Fibroblast of lung (primary cell): ENCODE measurements around the gene ETV1.

Experiments used
- EZH2 ChIP-seq: IDR thresholded peaks from 2 replicates; pipeline ENCODE4 v1.5.1; 2012; ENCODE audit warnings: low read length, control low read depth, mild to moderate bottlenecking; ENCODE audit errors: missing control alignments
- TF ChIP-seq, protein P1 (sequence below), 2 donors: IDR thresholded peaks in 1 of 2; conservative IDR thresholded peaks in 1 of 2; 1 replicate in 1 of 2; 2 replicates in 1 of 2; pipeline ENCODE4 v1.5.1; 2011 to 2012; ENCODE audit warnings: low read length in 2 of 2, control low read depth in 1 of 2, inconsistent platforms in 1 of 2, low read depth in 1 of 2, mild to moderate bottlenecking in 1 of 2

DNA sequence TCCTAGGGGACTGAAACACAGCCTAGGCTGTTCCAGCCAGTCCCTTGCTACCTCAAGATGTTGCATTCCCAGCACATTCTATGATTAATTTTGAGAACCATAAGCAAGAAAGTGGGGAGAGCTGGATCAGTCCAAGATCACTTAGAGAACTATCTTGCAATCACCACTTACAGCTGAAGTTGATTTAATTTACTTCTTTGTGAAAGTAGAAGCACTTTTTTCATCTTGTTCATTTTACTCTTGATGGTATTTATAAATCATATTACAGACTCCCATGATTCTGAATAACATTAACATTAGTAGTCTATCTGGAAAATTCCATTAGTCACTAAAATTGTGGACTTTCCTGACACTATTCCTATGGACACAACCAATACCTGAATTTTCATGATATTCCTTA lies 118.5 kb downstream of the ETV1 start:
- TF ChIP-seq, protein P1, sequence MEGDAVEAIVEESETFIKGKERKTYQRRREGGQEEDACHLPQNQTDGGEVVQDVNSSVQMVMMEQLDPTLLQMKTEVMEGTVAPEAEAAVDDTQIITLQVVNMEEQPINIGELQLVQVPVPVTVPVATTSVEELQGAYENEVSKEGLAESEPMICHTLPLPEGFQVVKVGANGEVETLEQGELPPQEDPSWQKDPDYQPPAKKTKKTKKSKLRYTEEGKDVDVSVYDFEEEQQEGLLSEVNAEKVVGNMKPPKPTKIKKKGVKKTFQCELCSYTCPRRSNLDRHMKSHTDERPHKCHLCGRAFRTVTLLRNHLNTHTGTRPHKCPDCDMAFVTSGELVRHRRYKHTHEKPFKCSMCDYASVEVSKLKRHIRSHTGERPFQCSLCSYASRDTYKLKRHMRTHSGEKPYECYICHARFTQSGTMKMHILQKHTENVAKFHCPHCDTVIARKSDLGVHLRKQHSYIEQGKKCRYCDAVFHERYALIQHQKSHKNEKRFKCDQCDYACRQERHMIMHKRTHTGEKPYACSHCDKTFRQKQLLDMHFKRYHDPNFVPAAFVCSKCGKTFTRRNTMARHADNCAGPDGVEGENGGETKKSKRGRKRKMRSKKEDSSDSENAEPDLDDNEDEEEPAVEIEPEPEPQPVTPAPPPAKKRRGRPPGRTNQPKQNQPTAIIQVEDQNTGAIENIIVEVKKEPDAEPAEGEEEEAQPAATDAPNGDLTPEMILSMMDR (conservative IDR thresholded peaks at IDR 0.05 in 1 of 2, IDR thresholded peaks at IDR 0.05 in 1 of 2; ENCODE audit: low read depth in 1 of 2, low read length in 2 of 2), result no peak
- TF ChIP-seq EZH2, result no peak
